ENCODE results near the gene UPK2.

UPK2 gene

DNA sequence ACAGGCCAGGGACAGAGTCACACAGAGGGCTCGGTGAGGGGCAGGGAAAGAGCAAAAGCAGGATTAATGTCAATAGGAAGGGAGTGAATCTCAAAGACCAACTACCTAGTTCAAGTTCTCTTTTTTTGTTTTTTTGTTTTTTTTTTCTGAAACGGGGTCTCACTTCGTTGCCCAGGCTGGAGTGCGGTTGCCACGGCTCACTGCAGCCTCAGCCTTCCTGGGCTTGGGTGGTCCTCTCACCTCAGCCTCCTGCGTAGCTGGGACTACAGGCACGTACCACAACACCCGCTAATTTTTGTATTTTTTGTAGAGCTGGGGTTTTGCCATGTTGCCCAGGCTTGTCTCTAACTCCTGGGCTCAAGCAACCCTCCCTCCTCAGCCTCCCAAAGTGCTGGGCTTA, 20.7 kb upstream of the UPK2 start:
- Histone ChIP-seq H3K27ac (ENCODE audit: low read depth, low read length, poor library complexity, severe bottlenecking) (no peak overlapping the region), H3K4me1 (ENCODE audit: insufficient read depth, low read length, severe bottlenecking) (peaks cover 6% of the 10 kb centered on the region), H3K4me2 (ENCODE audit: low read length) (no peak overlapping the region)

GRCh38 chr11:118938491-118939403, 17.4 kb upstream of the UPK2 start:
- TF ChIP-seq, protein P1, sequence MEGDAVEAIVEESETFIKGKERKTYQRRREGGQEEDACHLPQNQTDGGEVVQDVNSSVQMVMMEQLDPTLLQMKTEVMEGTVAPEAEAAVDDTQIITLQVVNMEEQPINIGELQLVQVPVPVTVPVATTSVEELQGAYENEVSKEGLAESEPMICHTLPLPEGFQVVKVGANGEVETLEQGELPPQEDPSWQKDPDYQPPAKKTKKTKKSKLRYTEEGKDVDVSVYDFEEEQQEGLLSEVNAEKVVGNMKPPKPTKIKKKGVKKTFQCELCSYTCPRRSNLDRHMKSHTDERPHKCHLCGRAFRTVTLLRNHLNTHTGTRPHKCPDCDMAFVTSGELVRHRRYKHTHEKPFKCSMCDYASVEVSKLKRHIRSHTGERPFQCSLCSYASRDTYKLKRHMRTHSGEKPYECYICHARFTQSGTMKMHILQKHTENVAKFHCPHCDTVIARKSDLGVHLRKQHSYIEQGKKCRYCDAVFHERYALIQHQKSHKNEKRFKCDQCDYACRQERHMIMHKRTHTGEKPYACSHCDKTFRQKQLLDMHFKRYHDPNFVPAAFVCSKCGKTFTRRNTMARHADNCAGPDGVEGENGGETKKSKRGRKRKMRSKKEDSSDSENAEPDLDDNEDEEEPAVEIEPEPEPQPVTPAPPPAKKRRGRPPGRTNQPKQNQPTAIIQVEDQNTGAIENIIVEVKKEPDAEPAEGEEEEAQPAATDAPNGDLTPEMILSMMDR (IDR thresholded peaks at IDR 0.05; ENCODE audit: low read length): no peak
- TF ChIP-seq EZH2 (IDR thresholded peaks at IDR 0.05; ENCODE audit: borderline replicate concordance, low read length): no peak
- no peaks in the 10 kb centered on the region for H4K20me1 ChIP-seq (ENCODE audit: insufficient read depth, low read length)
- no peaks in the 10 kb centered on the region for H3K9me3 ChIP-seq (ENCODE audit: low read length)
- no peaks in the 10 kb centered on the region for H3K9me2 ChIP-seq (ENCODE audit: low read depth, low read length)
- no peak overlapping the region for H2AFZ ChIP-seq (ENCODE audit: low read length)
- H3K27ac ChIP-seq (ENCODE audit: low read depth, low read length, poor library complexity, severe bottlenecking): no peak overlapping the region
- no peaks in the 10 kb centered on the region for H3K79me2 ChIP-seq (ENCODE audit: insufficient read depth, low read length)
- no peak overlapping the region for H3K4me2 ChIP-seq (ENCODE audit: low read length)
- no peaks in the 10 kb centered on the region for H3K27me3 ChIP-seq (ENCODE audit: insufficient read depth, low read length)
- H3K4me3 ChIP-seq (ENCODE audit: low read depth, low read length, poor library complexity, severe bottlenecking): no peak overlapping the region
- no peak overlapping the region for H3K9ac ChIP-seq (ENCODE audit: low read length)
- H3F3A ChIP-seq (ENCODE audit: insufficient read depth, low read length): no peaks in the 10 kb centered on the region
- no peaks in the 10 kb centered on the region for H3K36me3 ChIP-seq (ENCODE audit: insufficient read depth, low read length)
- H3K4me1 ChIP-seq (ENCODE audit: insufficient read depth, low read length, severe bottlenecking): peaks cover 6% of the 10 kb centered on the region

More for the DNA sequence above, 20.7 kb upstream of the UPK2 start:
- Histone ChIP-seq H3F3A (ENCODE audit: insufficient read depth, low read length) (no peaks in the 10 kb centered on the region), H3K36me3 (ENCODE audit: insufficient read depth, low read length) (no peaks in the 10 kb centered on the region), H4K20me1 (ENCODE audit: insufficient read depth, low read length) (no peaks in the 10 kb centered on the region), H3K9me2 (ENCODE audit: low read depth, low read length) (no peaks in the 10 kb centered on the region), H3K9ac (ENCODE audit: low read length) (no peak overlapping the region), H3K9me3 (ENCODE audit: low read length) (no peaks in the 10 kb centered on the region), H3K79me2 (ENCODE audit: insufficient read depth, low read length) (no peaks in the 10 kb centered on the region), H2AFZ (ENCODE audit: low read length) (no peak overlapping the region), H3K4me3 (ENCODE audit: low read depth, low read length, poor library complexity, severe bottlenecking) (no peak overlapping the region), H3K27me3 (ENCODE audit: insufficient read depth, low read length) (no peaks in the 10 kb centered on the region)
- TF ChIP-seq, protein P1 (IDR thresholded peaks at IDR 0.05; ENCODE audit: low read length): no peak
- no peak for TF ChIP-seq EZH2 (IDR thresholded peaks at IDR 0.05; ENCODE audit: borderline replicate concordance, low read length)

- peaks cover 6% of the 10 kb centered on the region for H3K4me1 ChIP-seq (ENCODE audit: insufficient read depth, low read length, severe bottlenecking)
- TF ChIP-seq EZH2 (IDR thresholded peaks at IDR 0.05; ENCODE audit: borderline replicate concordance, low read length): no peak
- TF ChIP-seq, protein P1 (IDR thresholded peaks at IDR 0.05; ENCODE audit: low read length): no peak
- no peaks in the 10 kb centered on the region for H3K79me2 ChIP-seq (ENCODE audit: insufficient read depth, low read length)
- no peaks in the 10 kb centered on the region for H3K36me3 ChIP-seq (ENCODE audit: insufficient read depth, low read length)
- no peaks in the 10 kb centered on the region for H3F3A ChIP-seq (ENCODE audit: insufficient read depth, low read length)
- H3K9me2 ChIP-seq (ENCODE audit: low read depth, low read length): no peaks in the 10 kb centered on the region
- H4K20me1 ChIP-seq (ENCODE audit: insufficient read depth, low read length): no peaks in the 10 kb centered on the region
- no peak overlapping the region for H3K27ac ChIP-seq (ENCODE audit: low read depth, low read length, poor library complexity, severe bottlenecking)
- H3K27me3 ChIP-seq (ENCODE audit: insufficient read depth, low read length): no peaks in the 10 kb centered on the region
- no peaks in the 10 kb centered on the region for H3K9me3 ChIP-seq (ENCODE audit: low read length)
- no peak overlapping the region for H2AFZ ChIP-seq (ENCODE audit: low read length)
- H3K9ac ChIP-seq (ENCODE audit: low read length): no peak overlapping the region
- H3K4me2 ChIP-seq (ENCODE audit: low read length): no peak overlapping the region
- no peak overlapping the region for H3K4me3 ChIP-seq (ENCODE audit: low read depth, low read length, poor library complexity, severe bottlenecking)
Observed at GRCh38 chr11:118939404-118939915, 16.6 kb upstream of the UPK2 start.

Measured in OCI-LY1 (cell line).